Testis (tissue), 2 donors: Measurements from ENCODE around the gene LDLRAD4.

Source experiments
- POLR2A ChIP-seq: fragments of 450-650 bp; IDR thresholded peaks from one replicate; pipeline ENCODE4 v1.6.1; 2017; ENCODE audit warnings: antibody characterized with exemption, mild to moderate bottlenecking, moderate library complexity
- TF ChIP-seq, protein P1 (sequence below), 3 experiments: fragments of 450-650 bp in 2 of 3; fragments of 200-600 bp in 1 of 3; sonication (generic) in 1 of 3; IDR thresholded peaks; one replicate each; pipeline ENCODE4 v1.5.1; 2016 to 2019; ENCODE audit warnings: antibody characterized with exemption in 3 of 3, mild to moderate bottlenecking in 2 of 3, moderate library complexity in 1 of 3

DNA sequence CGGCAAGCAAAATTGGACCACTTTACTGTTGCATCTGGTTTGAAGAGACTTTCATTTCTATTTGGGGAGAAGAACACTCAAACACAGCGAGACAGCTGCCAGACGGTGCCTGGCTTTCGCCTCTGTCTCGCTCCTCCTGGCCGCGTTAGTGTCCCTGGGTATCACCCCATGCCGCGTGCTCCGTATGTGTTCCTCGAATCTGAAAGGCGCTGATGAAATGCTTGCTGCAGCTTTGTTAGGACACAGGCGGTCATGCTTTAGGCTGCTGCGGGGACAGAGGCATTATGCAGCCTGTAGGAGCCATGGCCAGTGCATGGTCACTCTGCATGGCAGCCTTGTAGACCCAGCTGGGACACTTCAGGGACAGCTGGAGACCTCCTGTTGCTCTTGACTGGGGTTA lies 53.9 kb downstream of the LDLRAD4 start:
- TF ChIP-seq POLR2A: no peak
- TF ChIP-seq, protein P1, sequence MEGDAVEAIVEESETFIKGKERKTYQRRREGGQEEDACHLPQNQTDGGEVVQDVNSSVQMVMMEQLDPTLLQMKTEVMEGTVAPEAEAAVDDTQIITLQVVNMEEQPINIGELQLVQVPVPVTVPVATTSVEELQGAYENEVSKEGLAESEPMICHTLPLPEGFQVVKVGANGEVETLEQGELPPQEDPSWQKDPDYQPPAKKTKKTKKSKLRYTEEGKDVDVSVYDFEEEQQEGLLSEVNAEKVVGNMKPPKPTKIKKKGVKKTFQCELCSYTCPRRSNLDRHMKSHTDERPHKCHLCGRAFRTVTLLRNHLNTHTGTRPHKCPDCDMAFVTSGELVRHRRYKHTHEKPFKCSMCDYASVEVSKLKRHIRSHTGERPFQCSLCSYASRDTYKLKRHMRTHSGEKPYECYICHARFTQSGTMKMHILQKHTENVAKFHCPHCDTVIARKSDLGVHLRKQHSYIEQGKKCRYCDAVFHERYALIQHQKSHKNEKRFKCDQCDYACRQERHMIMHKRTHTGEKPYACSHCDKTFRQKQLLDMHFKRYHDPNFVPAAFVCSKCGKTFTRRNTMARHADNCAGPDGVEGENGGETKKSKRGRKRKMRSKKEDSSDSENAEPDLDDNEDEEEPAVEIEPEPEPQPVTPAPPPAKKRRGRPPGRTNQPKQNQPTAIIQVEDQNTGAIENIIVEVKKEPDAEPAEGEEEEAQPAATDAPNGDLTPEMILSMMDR (IDR thresholded peaks at IDR 0.05): no peak
